Measurements from ENCODE around the gene CYP27B1.

The CYP27B1 gene

DNA sequence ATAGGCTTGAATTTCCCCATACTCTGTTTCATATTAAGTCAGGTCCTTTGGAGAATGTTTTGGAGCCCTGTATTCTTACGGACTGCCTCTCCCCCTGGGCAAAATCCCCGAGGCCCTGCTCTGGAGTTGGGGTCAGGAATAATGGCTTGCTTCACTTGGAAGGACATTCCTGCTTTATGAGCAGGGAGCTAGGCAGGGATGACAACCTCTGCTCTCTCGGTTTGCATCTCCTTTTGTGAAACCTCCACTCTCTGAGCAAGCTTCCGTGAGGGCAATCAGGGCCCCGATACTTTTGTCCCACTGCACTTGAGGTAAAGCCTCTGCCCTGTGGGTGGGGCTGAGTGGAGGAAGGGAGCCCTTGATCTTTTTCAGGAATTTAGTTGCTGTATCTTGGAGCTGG lies 53.7 kb downstream of the CYP27B1 start:
- no peak overlapping the region for H3K27ac ChIP-seq
- no peak overlapping the region for H3K4me3 ChIP-seq (ENCODE audit: low read depth, low read length)
- peaks cover 23% of the 10 kb centered on the region for H3K36me3 ChIP-seq (replicated peaks)
- TF ChIP-seq, protein P1, sequence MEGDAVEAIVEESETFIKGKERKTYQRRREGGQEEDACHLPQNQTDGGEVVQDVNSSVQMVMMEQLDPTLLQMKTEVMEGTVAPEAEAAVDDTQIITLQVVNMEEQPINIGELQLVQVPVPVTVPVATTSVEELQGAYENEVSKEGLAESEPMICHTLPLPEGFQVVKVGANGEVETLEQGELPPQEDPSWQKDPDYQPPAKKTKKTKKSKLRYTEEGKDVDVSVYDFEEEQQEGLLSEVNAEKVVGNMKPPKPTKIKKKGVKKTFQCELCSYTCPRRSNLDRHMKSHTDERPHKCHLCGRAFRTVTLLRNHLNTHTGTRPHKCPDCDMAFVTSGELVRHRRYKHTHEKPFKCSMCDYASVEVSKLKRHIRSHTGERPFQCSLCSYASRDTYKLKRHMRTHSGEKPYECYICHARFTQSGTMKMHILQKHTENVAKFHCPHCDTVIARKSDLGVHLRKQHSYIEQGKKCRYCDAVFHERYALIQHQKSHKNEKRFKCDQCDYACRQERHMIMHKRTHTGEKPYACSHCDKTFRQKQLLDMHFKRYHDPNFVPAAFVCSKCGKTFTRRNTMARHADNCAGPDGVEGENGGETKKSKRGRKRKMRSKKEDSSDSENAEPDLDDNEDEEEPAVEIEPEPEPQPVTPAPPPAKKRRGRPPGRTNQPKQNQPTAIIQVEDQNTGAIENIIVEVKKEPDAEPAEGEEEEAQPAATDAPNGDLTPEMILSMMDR (IDR thresholded peaks at IDR 0.05; ENCODE audit: low read depth, low read length, missing control alignments): no peak
- no peak for DNase-seq
- in situ Hi-C loops (cut with HindIII; ENCODE audit: low pct_ligation_motif_present, low sequenced_read_pairs): no loop called here
- H3K27me3 ChIP-seq (replicated peaks): no peaks in the 10 kb centered on the region

DNA sequence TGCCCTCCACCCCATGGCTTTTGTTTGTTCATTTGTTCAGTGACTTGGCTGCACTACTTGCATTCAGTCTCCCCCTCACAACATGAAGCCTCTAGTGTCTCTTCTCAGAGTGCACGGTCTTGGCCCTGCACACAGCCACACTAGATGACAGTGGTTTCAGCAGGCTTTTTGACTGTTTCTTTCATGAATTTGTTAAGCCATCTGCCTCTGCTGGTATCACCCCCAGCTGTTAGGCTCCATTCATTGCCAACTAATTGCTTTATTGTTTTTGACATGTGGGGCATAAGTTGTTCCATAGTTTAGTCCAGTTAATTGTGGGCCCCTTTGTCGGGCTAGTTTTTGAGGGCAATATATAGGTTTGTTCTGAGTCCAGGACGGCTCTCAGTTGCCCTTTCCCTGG lies 54.2 kb downstream of the CYP27B1 start:
- in situ Hi-C loops (cut with HindIII; ENCODE audit: low pct_ligation_motif_present, low sequenced_read_pairs): no loop called here
- Histone ChIP-seq H3K27me3 (replicated peaks) (no peaks in the 10 kb centered on the region), H3K27ac (no peak overlapping the region), H3K36me3 (replicated peaks) (peaks cover 18% of the 10 kb centered on the region), H3K4me3 (ENCODE audit: low read depth, low read length) (no peak overlapping the region)
- TF ChIP-seq, protein P1 (IDR thresholded peaks at IDR 0.05; ENCODE audit: low read depth, low read length, missing control alignments): no peak
- no peak for DNase-seq

Measured in brain microvascular endothelial cell (primary cell).